HT1080 (cell line): ENCODE data around the gene LCLAT1. TPM values are rescaled to one million over a fixed set of nuclear protein-coding genes. Genes with fewer than 3 reads are reported as not detected.
A peak's percentile ranks its signal among the peaks of the same experiment; 100 is the strongest.

Experiments used
- DNase-seq: peaks from one replicate; pipeline ENCODE4 v3.0.0-alpha.2; 2015; ENCODE audit warnings: low read depth
- total RNA-seq: library from RNA; depleted of rRNA; stranded (reverse); fragments of >200 nt; shearing (Covaris generic); gene quantifications from 2 replicates; pipeline ENCODE4 v1.2.3, GENCODE V29; 2014

LCLAT1 gene
- total RNA-seq, 1 experiment from 2014 or later: 8.4 TPM

GRCh38 chr2:30422444-30423040 is 24.5 kb upstream of the LCLAT1 start:
- peak; percentile 11 for DNase-seq

- DNase-seq: no peak
These were observed 22.8 kb upstream of the LCLAT1 start for GRCh38 chr2:30424231-30424630.

- no peak for DNase-seq
These were observed 21.7 kb upstream of the LCLAT1 start for GRCh38 chr2:30425326-30425725.

GRCh38 chr2:30427606-30428347 is 19.3 kb upstream of the LCLAT1 start:
- no peak for DNase-seq

- no peak for DNase-seq
These were observed 18.7 kb upstream of the LCLAT1 start for GRCh38 chr2:30428348-30428662.

- no peak for DNase-seq
These were observed 18.1 kb upstream of the LCLAT1 start for GRCh38 chr2:30428827-30429461.

GRCh38 chr2:30433541-30434299 is 13.3 kb upstream of the LCLAT1 start:
- no peak for DNase-seq

GRCh38 chr2:30434708-30435107 is 12.3 kb upstream of the LCLAT1 start:
- no peak for DNase-seq

- peak; percentile 10 for DNase-seq
These were observed 10.1 kb upstream of the LCLAT1 start for GRCh38 chr2:30436859-30437435.

GRCh38 chr2:30437809-30438548 is 9.1 kb upstream of the LCLAT1 start:
- DNase-seq: no peak

GRCh38 chr2:30439296-30439695 is 7.8 kb upstream of the LCLAT1 start:
- DNase-seq: no peak

- DNase-seq: no peak
These were observed 7.2 kb upstream of the LCLAT1 start for GRCh38 chr2:30439879-30440278.

GRCh38 chr2:30441023-30441422 is 6.0 kb upstream of the LCLAT1 start:
- DNase-seq: no peak

- DNase-seq: no peak
These were observed 4.0 kb upstream of the LCLAT1 start for GRCh38 chr2:30443081-30443480.

- no peak for DNase-seq
These were observed 2.8 kb upstream of the LCLAT1 start for GRCh38 chr2:30444273-30444672.

- no peak for DNase-seq
These were observed 1.7 kb upstream of the LCLAT1 start for GRCh38 chr2:30445266-30445821.

GRCh38 chr2:30446602-30447148 is 371 bp upstream of the LCLAT1 start:
- DNase-seq: no peak

- DNase-seq: no peak
These were observed 1.3 kb downstream of the LCLAT1 start for GRCh38 chr2:30448308-30448707.

GRCh38 chr2:30448866-30449265 is 1.8 kb downstream of the LCLAT1 start:
- no peak for DNase-seq

- no peak for DNase-seq
These were observed 3.0 kb downstream of the LCLAT1 start for GRCh38 chr2:30450025-30450424.
